ENCODE results near the gene NOTCH4.

The NOTCH4 gene

GRCh38 chr6:32208996-32209395 lies 14.9 kb downstream of the NOTCH4 start:
- TF ChIP-seq EZH2phosphoT487 (IDR thresholded peaks at IDR 0.05; ENCODE audit: low read depth) = no peak
- no peaks in the 10 kb centered on the region for H3K79me2 ChIP-seq (ENCODE audit: low read length)

GRCh38 chr6:32204268-32204715 lies 19.6 kb downstream of the NOTCH4 start:
- no peaks in the 10 kb centered on the region for H4K20me1 ChIP-seq (ENCODE audit: insufficient read depth, low read length)
- H3K27me3 ChIP-seq (ENCODE audit: low read depth, low read length) = no peaks in the 10 kb centered on the region
- no peak overlapping the region for H2AFZ ChIP-seq (ENCODE audit: low read depth, low read length)
- H3K4me2 ChIP-seq (ENCODE audit: low read length) = no peak overlapping the region
- no peaks in the 10 kb centered on the region for H3K79me2 ChIP-seq (ENCODE audit: low read length)
- H3K36me3 ChIP-seq (replicated peaks; ENCODE audit: low read depth, low read length) = no peaks in the 10 kb centered on the region
- no peaks in the 10 kb centered on the region for H3K9me3 ChIP-seq (ENCODE audit: insufficient read depth, low read length)
- H3K4me1 ChIP-seq (ENCODE audit: low read length) = no peaks in the 10 kb centered on the region
- no peak for TF ChIP-seq EZH2phosphoT487 (IDR thresholded peaks at IDR 0.05; ENCODE audit: low read depth)
- TF ChIP-seq, protein P1, sequence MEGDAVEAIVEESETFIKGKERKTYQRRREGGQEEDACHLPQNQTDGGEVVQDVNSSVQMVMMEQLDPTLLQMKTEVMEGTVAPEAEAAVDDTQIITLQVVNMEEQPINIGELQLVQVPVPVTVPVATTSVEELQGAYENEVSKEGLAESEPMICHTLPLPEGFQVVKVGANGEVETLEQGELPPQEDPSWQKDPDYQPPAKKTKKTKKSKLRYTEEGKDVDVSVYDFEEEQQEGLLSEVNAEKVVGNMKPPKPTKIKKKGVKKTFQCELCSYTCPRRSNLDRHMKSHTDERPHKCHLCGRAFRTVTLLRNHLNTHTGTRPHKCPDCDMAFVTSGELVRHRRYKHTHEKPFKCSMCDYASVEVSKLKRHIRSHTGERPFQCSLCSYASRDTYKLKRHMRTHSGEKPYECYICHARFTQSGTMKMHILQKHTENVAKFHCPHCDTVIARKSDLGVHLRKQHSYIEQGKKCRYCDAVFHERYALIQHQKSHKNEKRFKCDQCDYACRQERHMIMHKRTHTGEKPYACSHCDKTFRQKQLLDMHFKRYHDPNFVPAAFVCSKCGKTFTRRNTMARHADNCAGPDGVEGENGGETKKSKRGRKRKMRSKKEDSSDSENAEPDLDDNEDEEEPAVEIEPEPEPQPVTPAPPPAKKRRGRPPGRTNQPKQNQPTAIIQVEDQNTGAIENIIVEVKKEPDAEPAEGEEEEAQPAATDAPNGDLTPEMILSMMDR (IDR thresholded peaks at IDR 0.05; ENCODE audit: low read depth, low read length) = no peak
- no peak overlapping the region for H3K4me3 ChIP-seq (ENCODE audit: low read length)
- H3K9ac ChIP-seq (ENCODE audit: low read length) = no peak overlapping the region
- H3K27ac ChIP-seq (ENCODE audit: low read length) = no peak overlapping the region

More at GRCh38 chr6:32208996-32209395, 14.9 kb downstream of the NOTCH4 start:
- Histone ChIP-seq H3K27ac (ENCODE audit: low read length) (no peak overlapping the region), H3K9ac (ENCODE audit: low read length) (no peak overlapping the region), H2AFZ (ENCODE audit: low read depth, low read length) (no peak overlapping the region), H3K9me3 (ENCODE audit: insufficient read depth, low read length) (no peaks in the 10 kb centered on the region), H3K4me2 (ENCODE audit: low read length) (no peak overlapping the region), H3K36me3 (replicated peaks; ENCODE audit: low read depth, low read length) (no peaks in the 10 kb centered on the region), H3K4me1 (ENCODE audit: low read length) (no peaks in the 10 kb centered on the region), H3K27me3 (ENCODE audit: low read depth, low read length) (no peaks in the 10 kb centered on the region), H4K20me1 (ENCODE audit: insufficient read depth, low read length) (no peaks in the 10 kb centered on the region), H3K4me3 (ENCODE audit: low read length) (no peak overlapping the region)

- Histone ChIP-seq H3K4me1 (ENCODE audit: low read length) (no peaks in the 10 kb centered on the region), H3K9ac (ENCODE audit: low read length) (no peak overlapping the region), H3K27me3 (ENCODE audit: low read depth, low read length) (no peaks in the 10 kb centered on the region), H3K4me2 (ENCODE audit: low read length) (no peak overlapping the region), H3K79me2 (ENCODE audit: low read length) (no peaks in the 10 kb centered on the region), H3K4me3 (ENCODE audit: low read length) (no peak overlapping the region), H3K36me3 (replicated peaks; ENCODE audit: low read depth, low read length) (no peaks in the 10 kb centered on the region), H3K9me3 (ENCODE audit: insufficient read depth, low read length) (no peaks in the 10 kb centered on the region), H3K27ac (ENCODE audit: low read length) (no peak overlapping the region), H2AFZ (ENCODE audit: low read depth, low read length) (no peak overlapping the region), H4K20me1 (ENCODE audit: insufficient read depth, low read length) (no peaks in the 10 kb centered on the region)
- TF ChIP-seq, protein P1 (IDR thresholded peaks at IDR 0.05; ENCODE audit: low read depth, low read length) = no peak
- no peak for TF ChIP-seq EZH2phosphoT487 (IDR thresholded peaks at IDR 0.05; ENCODE audit: low read depth)
Measured at GRCh38 chr6:32203426-32204267, 20.2 kb downstream of the NOTCH4 start.

DNA sequence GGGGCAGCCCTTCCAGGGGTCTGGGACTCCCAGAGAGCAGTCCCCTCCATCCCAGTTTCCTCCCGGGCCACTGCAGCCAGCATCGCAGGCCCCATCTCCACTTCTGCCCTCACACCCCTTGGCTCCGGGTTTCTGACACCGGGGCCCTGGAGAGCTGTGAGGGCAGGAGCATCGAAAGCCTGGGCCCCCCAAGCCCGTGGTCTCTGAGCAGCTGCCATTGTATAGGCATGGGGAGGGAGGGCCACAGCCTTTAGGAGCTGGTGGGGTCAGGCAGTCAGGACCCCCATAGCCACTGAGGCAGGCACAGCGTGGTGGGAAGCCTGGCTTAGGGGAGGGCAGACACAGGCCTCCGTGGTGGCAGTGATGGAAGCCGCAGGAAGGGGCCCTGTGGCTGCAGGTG lies 21.7 kb downstream of the NOTCH4 start:
- no peaks in the 10 kb centered on the region for H3K27me3 ChIP-seq (ENCODE audit: low read depth, low read length)
- no peak overlapping the region for H3K9ac ChIP-seq (ENCODE audit: low read length)
- no peaks in the 10 kb centered on the region for H3K9me3 ChIP-seq (ENCODE audit: insufficient read depth, low read length)
- H2AFZ ChIP-seq (ENCODE audit: low read depth, low read length) = no peak overlapping the region
- no peaks in the 10 kb centered on the region for H3K36me3 ChIP-seq (replicated peaks; ENCODE audit: low read depth, low read length)
- peaks cover 4% of the 10 kb centered on the region for H3K4me1 ChIP-seq (ENCODE audit: low read length)
- TF ChIP-seq, protein P1 (IDR thresholded peaks at IDR 0.05; ENCODE audit: low read depth, low read length) = no peak
- TF ChIP-seq EZH2phosphoT487 (IDR thresholded peaks at IDR 0.05; ENCODE audit: low read depth) = no peak
- H3K79me2 ChIP-seq (ENCODE audit: low read length) = no peaks in the 10 kb centered on the region
- H4K20me1 ChIP-seq (ENCODE audit: insufficient read depth, low read length) = no peaks in the 10 kb centered on the region
- no peak overlapping the region for H3K4me3 ChIP-seq (ENCODE audit: low read length)
- no peak overlapping the region for H3K27ac ChIP-seq (ENCODE audit: low read length)
- H3K4me2 ChIP-seq (ENCODE audit: low read length) = no peak overlapping the region
